ENCODE measurements around the gene RNF128.
"Not testable (repeated sequence)": the region's sequence is repeated elsewhere in the genome, so short reads cannot be mapped to it uniquely, and the experiment has no call there.

Gene RNF128

DNA sequence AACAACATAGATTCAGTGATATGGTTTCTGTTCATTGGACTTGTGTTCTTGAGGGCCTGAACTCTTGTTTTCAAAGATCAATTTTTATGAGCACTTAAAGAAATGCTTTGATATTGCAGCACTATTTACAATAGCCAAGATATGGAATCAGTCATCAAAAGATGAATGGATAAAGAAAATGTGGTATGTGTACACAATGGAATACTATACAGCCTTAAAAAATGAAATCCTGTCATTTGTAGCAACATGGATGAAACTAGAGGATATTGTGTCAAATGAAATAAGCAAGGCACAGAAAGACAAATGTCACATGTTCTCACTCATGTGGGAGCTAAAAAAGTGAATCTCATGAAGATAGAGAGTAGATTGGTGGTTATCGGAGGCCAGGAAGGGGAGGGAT lies 21.9 kb downstream of the RNF128 start:
- DNase-seq (ENCODE audit: low read depth) = no peak

- no peak for DNase-seq (ENCODE audit: low read depth)
Observed at GRCh38 chrX:106751407-106751806, 24.9 kb downstream of the RNF128 start.

DNA sequence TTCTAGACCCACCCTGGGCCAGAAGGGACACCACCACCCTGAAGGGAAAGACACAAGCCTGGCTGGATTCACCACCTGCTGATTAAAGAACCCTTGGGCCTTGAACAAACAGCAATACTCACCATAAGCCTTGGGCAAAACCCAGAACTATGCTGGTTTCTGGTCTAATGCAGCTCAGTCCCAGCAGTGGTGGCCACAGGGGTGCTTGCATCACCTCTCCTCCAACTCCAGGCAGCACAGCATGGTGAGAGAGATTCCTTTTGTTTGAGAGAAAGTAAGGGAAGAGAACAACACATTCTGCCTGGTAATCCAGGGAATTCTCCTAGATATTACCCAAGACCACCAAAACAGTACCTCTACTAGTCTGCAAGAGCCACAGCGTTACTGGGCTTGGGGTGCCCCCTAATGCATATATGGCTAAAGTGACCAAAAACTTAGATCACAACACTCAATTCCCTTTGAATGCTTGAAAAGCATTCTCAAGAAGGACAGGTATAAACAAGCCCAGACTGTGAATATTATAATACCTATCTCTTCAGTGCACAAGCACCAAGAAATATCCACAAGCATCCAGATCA lies 25.7 kb downstream of the RNF128 start:
- DNase-seq (ENCODE audit: low read depth) = no peak

- DNase-seq (ENCODE audit: low read depth) = not testable (repeated sequence)
Observed at GRCh38 chrX:106769288-106769687, 42.8 kb downstream of the RNF128 start.

DNA sequence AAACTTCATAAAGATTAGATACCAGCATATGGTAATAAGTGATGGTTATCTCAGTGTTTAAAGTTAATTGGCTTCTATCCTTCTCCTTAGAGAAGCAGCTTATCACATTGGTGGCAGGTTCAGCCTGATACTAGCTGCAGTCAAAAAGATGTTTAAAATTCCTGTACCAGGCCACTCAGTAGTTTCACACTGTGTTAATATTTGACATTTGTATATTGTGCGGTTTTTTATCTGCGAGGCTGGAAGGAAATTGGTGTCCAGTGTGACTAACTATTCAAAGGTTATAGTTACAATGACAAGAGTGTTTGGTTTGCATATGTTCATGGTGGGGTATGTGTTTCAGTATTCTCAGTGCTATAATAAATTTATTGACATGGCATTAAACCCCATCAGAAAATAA lies 48.5 kb downstream of the RNF128 start:
- DNase-seq (ENCODE audit: low read depth) = no peak

- DNase-seq (ENCODE audit: low read depth) = no peak
Observed at GRCh38 chrX:106780264-106780663, 53.8 kb downstream of the RNF128 start.

- DNase-seq (ENCODE audit: low read depth) = no peak
Observed at GRCh38 chrX:106780664-106781377, 54.3 kb downstream of the RNF128 start.

GRCh38 chrX:106783716-106784115 lies 57.2 kb downstream of the RNF128 start:
- DNase-seq (ENCODE audit: low read depth) = no peak

- DNase-seq (ENCODE audit: low read depth) = no peak
Observed at GRCh38 chrX:106791495-106791894, 65.0 kb downstream of the RNF128 start.

GRCh38 chrX:106802063-106802387 lies 75.5 kb downstream of the RNF128 start:
- peak; percentile 6 for DNase-seq (ENCODE audit: low read depth)

GRCh38 chrX:106802388-106803275 lies 76.1 kb downstream of the RNF128 start, which contains the start of gene TBC1D8B:
TSS of gene TBC1D8B (plus strand) at chrX:106802673. CDS start at chrX:106802854, 181 bp downstream.
- DNase-seq (ENCODE audit: low read depth) = peak; percentile 87

DNA sequence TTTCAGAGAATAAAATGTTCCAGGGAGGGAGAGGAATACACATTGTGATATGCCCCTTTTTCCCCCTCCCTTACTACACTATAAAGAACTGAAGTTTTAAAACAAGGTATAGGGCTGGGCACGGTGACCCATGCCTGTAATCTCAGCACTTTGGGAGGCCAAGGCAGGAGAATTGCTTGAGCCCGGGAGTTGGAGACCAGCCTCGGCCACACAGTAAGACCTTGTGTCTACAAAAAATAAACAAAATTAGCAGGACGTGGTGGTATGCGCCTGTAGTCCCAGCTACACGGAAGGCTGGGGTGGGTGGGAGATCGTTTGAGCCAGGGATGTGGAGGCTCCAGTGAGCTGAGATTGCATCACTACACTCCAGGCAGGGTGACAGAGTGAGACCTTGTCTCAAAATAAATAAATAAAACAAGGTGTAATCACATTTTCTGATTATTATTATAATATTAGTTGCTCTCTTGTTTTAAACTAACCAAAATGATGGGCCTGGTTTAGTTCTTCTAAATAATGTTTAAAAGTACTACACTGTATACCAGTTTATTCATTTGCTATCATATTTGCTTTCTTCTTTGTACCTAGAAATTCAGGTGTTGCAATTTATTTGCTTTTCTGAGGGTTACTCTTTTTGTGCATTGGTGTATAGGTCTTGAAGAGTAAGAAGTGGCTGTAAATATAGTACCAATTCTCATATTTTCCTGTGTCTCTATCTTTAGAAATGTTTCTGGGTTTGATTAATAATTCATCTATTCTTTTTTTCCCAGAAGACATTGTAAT lies 84.8 kb downstream of the RNF128 start:
- no peak for DNase-seq (ENCODE audit: low read depth)

DNA sequence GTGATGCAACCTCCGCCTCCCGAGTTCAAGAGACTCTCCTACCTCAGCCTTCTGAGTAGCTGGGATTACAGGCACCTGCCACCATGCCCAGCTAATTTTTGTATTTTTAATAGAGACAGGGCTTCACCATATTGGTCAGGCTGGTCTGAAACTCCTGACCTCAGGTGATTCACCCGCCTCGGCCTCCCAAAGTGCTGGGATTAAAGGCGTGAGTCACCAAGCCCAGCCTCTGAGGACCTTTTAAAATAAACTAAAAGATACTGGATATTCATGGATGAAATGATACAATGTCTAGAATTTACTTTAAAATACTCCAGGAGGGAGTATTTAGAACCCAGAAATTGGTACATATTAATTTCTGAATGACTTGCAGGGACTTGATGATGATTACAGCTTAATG lies 86.4 kb downstream of the RNF128 start:
- DNase-seq (ENCODE audit: low read depth) = not testable (repeated sequence)

DNA sequence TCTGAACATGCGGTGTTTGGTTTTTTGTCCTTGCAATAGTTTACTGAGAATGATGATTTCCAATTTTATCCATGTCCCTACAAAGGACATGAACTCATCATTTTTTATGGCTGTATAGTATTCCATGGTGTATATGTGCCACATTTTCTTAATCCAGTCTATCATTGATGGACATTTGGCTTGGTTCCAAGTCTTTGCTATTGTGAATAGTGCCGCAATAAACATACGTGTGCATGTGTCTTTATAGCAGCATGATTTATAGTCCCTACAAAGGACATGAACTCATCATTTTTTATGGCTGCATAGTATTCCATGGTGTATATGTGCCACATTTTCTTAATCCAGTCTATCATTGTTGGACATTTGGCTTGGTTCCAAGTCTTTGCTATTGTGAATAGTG lies 87.6 kb downstream of the RNF128 start:
- DNase-seq (ENCODE audit: low read depth) = not testable (repeated sequence)
